ENCODE measurements around the gene FSCN2. TPM values are rescaled to one million over a fixed set of nuclear protein-coding genes. Genes with fewer than 3 reads are reported as not detected.

Gene FSCN2
- total and polyA plus RNA-seq, 2 experiments from 2014 or later, result 0.13 to 1.6 TPM

DNA sequence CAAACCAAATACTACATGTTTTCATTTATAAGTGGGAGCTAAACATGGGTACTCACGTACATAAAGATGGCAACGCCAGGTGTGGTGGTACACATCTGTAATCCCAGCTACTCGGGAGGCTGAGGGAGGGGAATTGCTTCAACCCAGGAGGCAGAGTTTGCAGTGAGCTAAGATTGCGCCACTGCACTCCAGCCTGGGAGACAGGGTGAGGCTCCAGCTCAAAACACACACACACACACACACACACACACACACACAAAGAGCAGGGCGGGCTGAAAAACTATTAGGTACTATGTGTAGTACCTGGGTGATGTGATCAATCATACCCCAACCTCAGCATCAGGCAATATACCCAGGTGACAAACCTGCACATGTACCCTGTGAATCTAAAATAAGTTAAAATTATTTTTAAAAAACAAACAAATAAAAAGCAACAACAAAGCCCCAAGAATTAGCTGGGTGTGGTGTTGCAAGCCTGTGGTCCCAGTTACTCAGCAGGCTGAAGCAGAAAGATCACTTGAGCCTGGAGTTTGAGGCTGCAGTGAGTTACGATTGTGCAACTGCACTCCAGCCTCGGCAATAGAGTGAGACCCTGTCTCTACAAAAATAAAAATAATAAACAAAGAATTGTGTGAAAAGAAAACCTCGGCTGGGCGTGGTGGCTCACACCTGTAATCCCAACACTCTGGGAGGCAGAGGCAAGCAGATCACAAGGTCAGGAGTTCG, 35.8 kb downstream of the FSCN2 start (continued):
- TF ChIP-seq ZNF462 (CRISPR knock-in tag; IDR thresholded peaks at IDR 0.05), result no peak
- TF ChIP-seq, protein P1, sequence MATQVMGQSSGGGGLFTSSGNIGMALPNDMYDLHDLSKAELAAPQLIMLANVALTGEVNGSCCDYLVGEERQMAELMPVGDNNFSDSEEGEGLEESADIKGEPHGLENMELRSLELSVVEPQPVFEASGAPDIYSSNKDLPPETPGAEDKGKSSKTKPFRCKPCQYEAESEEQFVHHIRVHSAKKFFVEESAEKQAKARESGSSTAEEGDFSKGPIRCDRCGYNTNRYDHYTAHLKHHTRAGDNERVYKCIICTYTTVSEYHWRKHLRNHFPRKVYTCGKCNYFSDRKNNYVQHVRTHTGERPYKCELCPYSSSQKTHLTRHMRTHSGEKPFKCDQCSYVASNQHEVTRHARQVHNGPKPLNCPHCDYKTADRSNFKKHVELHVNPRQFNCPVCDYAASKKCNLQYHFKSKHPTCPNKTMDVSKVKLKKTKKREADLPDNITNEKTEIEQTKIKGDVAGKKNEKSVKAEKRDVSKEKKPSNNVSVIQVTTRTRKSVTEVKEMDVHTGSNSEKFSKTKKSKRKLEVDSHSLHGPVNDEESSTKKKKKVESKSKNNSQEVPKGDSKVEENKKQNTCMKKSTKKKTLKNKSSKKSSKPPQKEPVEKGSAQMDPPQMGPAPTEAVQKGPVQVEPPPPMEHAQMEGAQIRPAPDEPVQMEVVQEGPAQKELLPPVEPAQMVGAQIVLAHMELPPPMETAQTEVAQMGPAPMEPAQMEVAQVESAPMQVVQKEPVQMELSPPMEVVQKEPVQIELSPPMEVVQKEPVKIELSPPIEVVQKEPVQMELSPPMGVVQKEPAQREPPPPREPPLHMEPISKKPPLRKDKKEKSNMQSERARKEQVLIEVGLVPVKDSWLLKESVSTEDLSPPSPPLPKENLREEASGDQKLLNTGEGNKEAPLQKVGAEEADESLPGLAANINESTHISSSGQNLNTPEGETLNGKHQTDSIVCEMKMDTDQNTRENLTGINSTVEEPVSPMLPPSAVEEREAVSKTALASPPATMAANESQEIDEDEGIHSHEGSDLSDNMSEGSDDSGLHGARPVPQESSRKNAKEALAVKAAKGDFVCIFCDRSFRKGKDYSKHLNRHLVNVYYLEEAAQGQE (IDR thresholded peaks at IDR 0.05; ENCODE audit: unreplicated experiment), result no peak

DNA sequence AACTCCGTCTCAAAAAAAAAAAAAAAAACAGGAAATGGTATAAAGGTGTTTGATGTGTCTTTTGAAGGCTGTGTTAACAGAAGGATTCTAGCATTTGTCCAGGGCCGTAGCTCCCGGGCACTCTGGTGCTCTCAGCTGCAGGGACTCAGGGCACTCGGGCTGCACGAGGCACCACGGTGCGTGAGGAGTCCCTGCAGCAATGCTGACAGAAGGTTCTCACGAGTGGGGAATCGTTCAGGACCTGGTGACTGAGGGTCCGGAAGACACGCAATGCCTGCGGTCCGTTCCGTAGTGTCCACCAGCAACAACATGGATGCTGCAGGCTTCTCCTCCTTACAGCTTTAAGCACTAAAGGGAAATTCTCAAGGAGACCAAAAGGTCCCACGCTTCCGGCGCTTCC, 36.6 kb downstream of the FSCN2 start:
- Histone ChIP-seq H4K20me1 (replicated peaks; ENCODE audit: insufficient read depth) (peaks cover 8% of the 10 kb centered on the region), H3K4me3 (no peak overlapping the region), H3K27ac (ENCODE audit: low read depth) (no peak overlapping the region), H3K4me2 (no peak overlapping the region), H3K79me2 (replicated peaks; ENCODE audit: insufficient read depth) (no peaks in the 10 kb centered on the region), H3F3A (replicated peaks; ENCODE audit: low read depth) (no peaks in the 10 kb centered on the region; the same call in 1 of the 2 replicates), H3K27me3 (ENCODE audit: insufficient read depth) (no peaks in the 10 kb centered on the region), H3K9me2 (ENCODE audit: insufficient read depth) (no peaks in the 10 kb centered on the region), H3K4me1 (ENCODE audit: insufficient read depth) (no peaks in the 10 kb centered on the region), H3K36me3 (ENCODE audit: insufficient read depth) (peaks cover 26% of the 10 kb centered on the region), H2AFZ (no peak overlapping the region)
- H3K36me3 Mint-ChIP-seq (ENCODE audit: low read depth), result peaks cover 88% of the 10 kb centered on the region
- no peaks in the 10 kb centered on the region for H3K4me1 Mint-ChIP-seq
- H3K27ac Mint-ChIP-seq, result no peak overlapping the region
- H3K4me3 Mint-ChIP-seq, result no peak overlapping the region
- peaks cover 8% of the 10 kb centered on the region for H3K27me3 Mint-ChIP-seq (ENCODE audit: insufficient read depth, low read depth, poor library complexity)
- no peak for ATAC-seq
- DNase-seq (ENCODE audit: low spot score), result no peak
- TF ChIP-seq, protein P1 (IDR thresholded peaks at IDR 0.05; ENCODE audit: unreplicated experiment), result no peak
- H3K9me3 Mint-ChIP-seq, result no peaks in the 10 kb centered on the region
